Sigmoid colon (tissue), 7 donors: Measurements from ENCODE around the gene CDKAL1. TPM values are rescaled to one million over a fixed set of nuclear protein-coding genes. Genes with fewer than 3 reads are reported as not detected.

Experiments
- DNase-seq: peaks from one replicate; pipeline ENCODE4 v3.0.0-alpha.2; 2019
- H3K27ac ChIP-seq, 4 donors: fragments of 200-600 bp; sonication (generic); one replicate each; pipeline ENCODE4 v1.5.1; 2016 to 2019; ENCODE audit warnings: mild to moderate bottlenecking in 1 of 4
- H3K27me3 ChIP-seq, 3 donors: fragments of 200-600 bp; sonication (generic); one replicate each; pipeline ENCODE4 v1.5.1; 2019; ENCODE audit warnings: mild to moderate bottlenecking in 1 of 3
- H3K36me3 ChIP-seq, 4 donors: fragments of 200-600 bp; sonication (generic); one replicate each; pipeline ENCODE4 v1.5.1; 2016 to 2019
- H3K4me1 ChIP-seq, 4 donors: fragments of 200-600 bp; sonication (generic); one replicate each; pipeline ENCODE4 v1.5.1; 2017 to 2019
- H3K4me3 ChIP-seq, 4 donors: fragments of 200-600 bp; sonication (generic); one replicate each; pipeline ENCODE4 v1.5.1; 2017 to 2019; ENCODE audit warnings: mild to moderate bottlenecking in 2 of 4, moderate library complexity in 1 of 4
- H3K9me3 ChIP-seq, 4 donors: fragments of 200-600 bp in 3 of 4; sonication (generic) in 3 of 4; one replicate each; pipeline versions ENCODE4 v1.5.1 to v1.6.1; 2013 to 2019
- CTCF ChIP-seq, 4 experiments: fragments of 450-650 bp in 3 of 4; fragments of 200-600 bp in 1 of 4; IDR thresholded peaks; one replicate each; pipeline ENCODE4 v1.5.1; 2016 to 2019; ENCODE audit warnings: antibody characterized with exemption in 4 of 4, mild to moderate bottlenecking in 3 of 4, moderate library complexity in 2 of 4
- EP300 ChIP-seq, 4 donors: sonication (generic); formaldehyde crosslinking; IDR thresholded peaks; one replicate each; pipeline ENCODE4 v1.6.1; 2017; ENCODE audit warnings: antibody characterized with exemption in 4 of 4
- POLR2A ChIP-seq, 2 donors: fragments of 450-650 bp; IDR thresholded peaks; one replicate each; pipeline ENCODE4 v1.6.1; 2016; ENCODE audit warnings: antibody characterized with exemption in 2 of 2, mild to moderate bottlenecking in 2 of 2, moderate library complexity in 2 of 2
- POLR2AphosphoS5 ChIP-seq, 4 donors: sonication (generic); formaldehyde crosslinking; IDR thresholded peaks; one replicate each; pipeline ENCODE4 v1.6.1; 2017; ENCODE audit warnings: antibody characterized with exemption in 4 of 4
- WGBS, 2 donors: extraction: QIAGEN DNeasy Blood & Tissue Kit; methylation state at CpG; one replicate each; pipeline ENCODE4 v1.1.7; 2013; 5-methylcytosine and 5-hydroxymethylcytosine counted together
- intact Hi-C: fragments of 100-400 bp; cut with DNase I; formaldehyde crosslinking; loops from one replicate; pipeline ENCODE4 v1.15.1; 2023
- polyA plus RNA-seq, 3 donors: library from polyadenylated mRNA; stranded (reverse); fragments of 200-250 nt; gene quantifications; one replicate each; pipeline ENCODE4 v1.2.3, GENCODE V29; 2013
- total RNA-seq, 4 donors: library from RNA; depleted of rRNA; stranded (reverse); fragments of >200 nt; gene quantifications; one replicate each; pipeline ENCODE4 v1.1.0, GENCODE V29; 2016
- donor health status: healthy with polysubstance abuse.
- donor health status: Bipolar disorder and iron deficiency.
- donor health status: healthy.

CDKAL1 gene
- total and polyA plus RNA-seq, 7 donors = 2.8 to 14.7 (median 11.4) TPM

GRCh38 chr6:21061892-21062291 lies 527.6 kb downstream of the CDKAL1 start:
- H3K27ac ChIP-seq = no peak overlapping the region

GRCh38 chr6:21064756-21065340 lies 530.6 kb downstream of the CDKAL1 start:
- TF ChIP-seq POLR2A (IDR thresholded peaks at IDR 0.05) = no peak
- no peak for TF ChIP-seq CTCF (IDR thresholded peaks at IDR 0.05)
- no peak for TF ChIP-seq EP300 (IDR thresholded peaks at IDR 0.05)
- TF ChIP-seq POLR2AphosphoS5 (IDR thresholded peaks at IDR 0.05) = no peak
- Histone ChIP-seq H3K27me3 (no peaks in the 10 kb centered on the region), H3K27ac (no peak overlapping the region), H3K9me3 (no peaks in the 10 kb centered on the region), H3K4me1 (no peaks in the 10 kb centered on the region), H3K36me3 (peaks cover 0 to 3% (median 0%) of the 10 kb centered on the region in 4 donors), H3K4me3 (no peak overlapping the region)
- intact Hi-C loops = no loop called here
- DNase-seq = no peak
- WGBS, 2 donors = 41 to 53% methylated on average over 1 of the region's 1 CpG

More at GRCh38 chr6:21061892-21062291, 527.6 kb downstream of the CDKAL1 start:
- intact Hi-C loops = no loop called here
- no peak for TF ChIP-seq EP300 (IDR thresholded peaks at IDR 0.05)
- no peak for TF ChIP-seq CTCF (IDR thresholded peaks at IDR 0.05)
- no peak for TF ChIP-seq POLR2AphosphoS5 (IDR thresholded peaks at IDR 0.05)
- TF ChIP-seq POLR2A (IDR thresholded peaks at IDR 0.05) = no peak
- DNase-seq = no peak
- no peaks in the 10 kb centered on the region for H3K4me1 ChIP-seq
- no peak overlapping the region for H3K4me3 ChIP-seq
- H3K9me3 ChIP-seq = peaks cover 0 to 8% (median 5%) of the 10 kb centered on the region in 4 donors
- no peaks in the 10 kb centered on the region for H3K27me3 ChIP-seq
- H3K36me3 ChIP-seq = peaks cover 0 to 3% (median 0%) of the 10 kb centered on the region in 4 donors

GRCh38 chr6:21067521-21067920 lies 533.3 kb downstream of the CDKAL1 start:
- intact Hi-C loops = no loop called here
- no peak overlapping the region for H3K4me3 ChIP-seq
- H3K36me3 ChIP-seq = peaks cover 0 to 3% (median 0%) of the 10 kb centered on the region in 4 donors
- DNase-seq = no peak
- no peak for TF ChIP-seq CTCF (IDR thresholded peaks at IDR 0.05)
- TF ChIP-seq EP300 (IDR thresholded peaks at IDR 0.05) = no peak
- no peak for TF ChIP-seq POLR2AphosphoS5 (IDR thresholded peaks at IDR 0.05)
- no peak for TF ChIP-seq POLR2A (IDR thresholded peaks at IDR 0.05)
- no peaks in the 10 kb centered on the region for H3K27me3 ChIP-seq
- no peak overlapping the region for H3K27ac ChIP-seq
- no peaks in the 10 kb centered on the region for H3K9me3 ChIP-seq
- H3K4me1 ChIP-seq = no peaks in the 10 kb centered on the region
- WGBS, 2 donors = 85 to 92% methylated on average over 3 of the region's 3 CpGs

GRCh38 chr6:21070620-21071019 lies 536.4 kb downstream of the CDKAL1 start:
- no peaks in the 10 kb centered on the region for H3K4me1 ChIP-seq
- DNase-seq = no peak
- TF ChIP-seq CTCF (IDR thresholded peaks at IDR 0.05) (no peak), POLR2A (IDR thresholded peaks at IDR 0.05) (no peak)

More at GRCh38 chr6:21070620-21071019, 536.4 kb downstream of the CDKAL1 start:
- no peak overlapping the region for H3K27ac ChIP-seq
- WGBS, 2 donors = 70 to 71% methylated on average over 2 of the region's 2 CpGs
- no peaks in the 10 kb centered on the region for H3K27me3 ChIP-seq
- no peak overlapping the region for H3K4me3 ChIP-seq
- intact Hi-C loops = no loop called here
- peaks cover 0 to 3% (median 0%) of the 10 kb centered on the region in 4 donors for H3K36me3 ChIP-seq
- no peaks in the 10 kb centered on the region for H3K9me3 ChIP-seq
